Endothelial cell of umbilical vein (primary cell): ENCODE data around the gene HSFX3. TPM values are rescaled to one million over a fixed set of nuclear protein-coding genes. Genes with fewer than 3 reads are reported as not detected.
A peak's percentile ranks its signal among the peaks of the same experiment; 100 is the strongest.

Experiments
- BruUV-seq: library from RNA; stranded (reverse); fragments of 400-500 nt; replicated peaks from 2 replicates; lab custom pipeline; 2021; lab: Mats Ljungman, UMichigan
- CTCF ChIA-PET: fragments of 300-600, 350-600 bp; sonication (Branson Sonifier 250); formaldehyde crosslinking; loops from one replicate; lab custom pipeline; 2021; ENCODE audit warnings: antibody characterized with exemption, inconsistent platforms; lab: Charles Lee
- POLR2A ChIA-PET: fragments of 300-600, 350-600 bp; sonication (Branson Sonifier 250); formaldehyde crosslinking; loops from one replicate; lab custom pipeline; 2021; ENCODE audit warnings: antibody characterized with exemption, inconsistent platforms; lab: Charles Lee
- DNase-seq: peaks from one replicate; pipeline ENCODE4 v3.0.0-alpha.2; 2011; ENCODE audit warnings: low read depth, low spot score
- FAIRE-seq: peaks from 2 replicates; lab custom pipeline; 2011; peaks lifted over from hg19 to GRCh38; lab: Jason Lieb, UNC
- H2AFZ ChIP-seq: 2 replicates; pipeline ENCODE4 v1.6.0; 2012; ENCODE audit warnings: low read depth, low read length, control low read depth, inconsistent platforms
- H3K27ac ChIP-seq: 2 replicates; pipeline ENCODE4 v1.5.1; 2011; ENCODE audit warnings: low read depth, mild to moderate bottlenecking, control low read depth, low read length, moderate library complexity; ENCODE audit not compliant: insufficient read depth
- H3K27me3 ChIP-seq, 2 experiments: 2 replicates each; pipeline versions ENCODE4 v1.6.0 to v1.6.1; 2011; ENCODE audit warnings: low read length in 2 of 2, mixed read lengths in 1 of 2; ENCODE audit not compliant: control insufficient read depth in 2 of 2, insufficient read depth in 2 of 2
- H3K36me3 ChIP-seq, 2 experiments: 2 replicates in 1 of 2; 3 replicates in 1 of 2; pipeline ENCODE4 v1.5.1; 2011; ENCODE audit warnings: low read length in 2 of 2, mild to moderate bottlenecking in 1 of 2, moderate library complexity in 1 of 2; ENCODE audit not compliant: control insufficient read depth in 2 of 2, insufficient read depth in 2 of 2; ENCODE audit errors: extremely low read depth in 1 of 2
- H3K4me1 ChIP-seq: 3 replicates; pipeline ENCODE4 v1.5.1; 2011; ENCODE audit warnings: mild to moderate bottlenecking, low read length; ENCODE audit not compliant: control insufficient read depth, insufficient read depth; ENCODE audit errors: extremely low read depth
- H3K4me2 ChIP-seq: 2 replicates; pipeline ENCODE4 v1.6.1; 2011; ENCODE audit warnings: low read length, control low read depth, mixed read lengths; ENCODE audit not compliant: insufficient read depth
- H3K4me3 ChIP-seq, 3 experiments: fragments of 200-600 bp in 1 of 3; sonication (generic), shearing (Covaris generic) in 1 of 3; replicated peaks in 1 of 3; 2 replicates each; pipeline ENCODE4 v1.5.1; 2011 to 2016; ENCODE audit warnings: control low read depth in 3 of 3, low read length in 3 of 3, mild to moderate bottlenecking in 2 of 3, inconsistent platforms in 1 of 3, low read depth in 1 of 3, moderate library complexity in 1 of 3; ENCODE audit not compliant: insufficient read depth in 1 of 3
- H3K79me2 ChIP-seq: 2 replicates; pipeline ENCODE4 v1.6.0; 2012; ENCODE audit warnings: low read length, inconsistent platforms; ENCODE audit not compliant: control insufficient read depth, insufficient read depth
- H3K9ac ChIP-seq: replicated peaks from 2 replicates; pipeline ENCODE3; 2011; ENCODE audit warnings: low read length, control low read depth; ENCODE audit not compliant: insufficient read depth; ENCODE audit errors: extremely low read depth
- H3K9me1 ChIP-seq: replicated peaks from 3 replicates; pipeline ENCODE4 v1.6.0; 2011; ENCODE audit warnings: mild to moderate bottlenecking, low read length; ENCODE audit not compliant: control insufficient read depth, insufficient read depth; ENCODE audit errors: extremely low read depth
- H3K9me3 ChIP-seq: replicated peaks from 2 replicates; pipeline ENCODE4 v1.5.1; 2012; ENCODE audit warnings: low read length, inconsistent platforms; ENCODE audit not compliant: control insufficient read depth, insufficient read depth
- H4K20me1 ChIP-seq: replicated peaks from 2 replicates; pipeline ENCODE3; 2011; ENCODE audit warnings: mild to moderate bottlenecking, low read length; ENCODE audit not compliant: control insufficient read depth, insufficient read depth; ENCODE audit errors: extremely low read depth
- EZH2 ChIP-seq: IDR thresholded peaks from 2 replicates; pipeline ENCODE4 v1.6.1; 2012; ENCODE audit warnings: borderline replicate concordance, low read depth, mild to moderate bottlenecking, moderate library complexity, low read length, inconsistent platforms; ENCODE audit not compliant: severe bottlenecking
- FOS ChIP-seq: IDR thresholded peaks from 2 replicates; pipeline ENCODE4 v1.6.1; 2011; ENCODE audit warnings: mild to moderate bottlenecking, low read length, moderate library complexity, borderline replicate concordance; ENCODE audit not compliant: insufficient read depth
- GATA2 ChIP-seq: IDR thresholded peaks from 2 replicates; pipeline ENCODE4 v1.7.0; 2011; ENCODE audit warnings: low read depth, mild to moderate bottlenecking, moderate library complexity, mixed read lengths, low read length; ENCODE audit not compliant: insufficient read length, insufficient read depth
- JUN ChIP-seq: IDR thresholded peaks from 2 replicates; pipeline ENCODE4 v1.6.1; 2011; ENCODE audit warnings: borderline replicate concordance, low read depth; ENCODE audit not compliant: insufficient read length, insufficient read depth
- MYC ChIP-seq: IDR thresholded peaks from one replicate; pipeline ENCODE4 v1.6.1; 2011; ENCODE audit warnings: mild to moderate bottlenecking, low read depth, low read length
- POLR2A ChIP-seq: IDR thresholded peaks from 2 replicates; pipeline ENCODE4 v1.6.1; 2012; ENCODE audit warnings: low read depth, mild to moderate bottlenecking, control low read depth, low read length
- POLR2AphosphoS5 ChIP-seq: IDR thresholded peaks from 2 replicates; pipeline ENCODE4 v1.6.1; 2012; ENCODE audit warnings: low read depth, mild to moderate bottlenecking, control low read depth, low read length, moderate library complexity; ENCODE audit not compliant: insufficient read depth
- dilution Hi-C: fragments of 300-500 bp; cut with MboI; formaldehyde crosslinking; loops from one replicate; pipeline ENCODE4 v1.15.0; 2019; ENCODE audit warnings: low sequenced_read_pairs; ENCODE audit not compliant: extremely low pct_ligation_motif_present
- intact Hi-C: fragments of 100-400 bp; cut with micrococcal nuclease; formaldehyde crosslinking; loops from one replicate; pipeline ENCODE4 v1.10.0; 2022
- polyA plus RNA-seq, 4 experiments: library from polyadenylated mRNA; depleted of rRNA in 3 of 4; stranded (reverse) in 3 of 4; unstranded in 1 of 4; fragments of >200 nt; gene quantifications; 2 replicates each; pipeline versions ENCODE4 v1.2.1 to v1.2.3, GENCODE V29; 2011 to 2012; ENCODE audit warnings: missing spikeins in 1 of 4
- total RNA-seq: library from RNA; stranded (reverse); gene quantifications from 2 replicates; pipeline ENCODE4 v1.2.3, GENCODE V29; 2021
- TF ChIP-seq, protein P1 (sequence below): IDR thresholded peaks from 2 replicates; pipeline ENCODE4 v1.6.1; 2011; ENCODE audit not compliant: insufficient read depth, insufficient read length
- TF ChIP-seq, protein P2 (sequence below), 2 donors: IDR thresholded peaks; 1 replicate in 1 of 2; 2 replicates in 1 of 2; pipeline ENCODE4 v1.5.1; 2011; ENCODE audit warnings: low read length in 2 of 2, mild to moderate bottlenecking in 2 of 2, moderate library complexity in 2 of 2, control low read depth in 1 of 2, inconsistent platforms in 1 of 2, low read depth in 1 of 2; ENCODE audit not compliant: insufficient read depth in 1 of 2; ENCODE audit errors: extremely low read depth in 1 of 2

HSFX3 gene
- total and polyA plus RNA-seq, 2 donors (not counting 3 experiments of a cell fraction or from before 2014, with no cell fraction given) = not detected

DNA sequence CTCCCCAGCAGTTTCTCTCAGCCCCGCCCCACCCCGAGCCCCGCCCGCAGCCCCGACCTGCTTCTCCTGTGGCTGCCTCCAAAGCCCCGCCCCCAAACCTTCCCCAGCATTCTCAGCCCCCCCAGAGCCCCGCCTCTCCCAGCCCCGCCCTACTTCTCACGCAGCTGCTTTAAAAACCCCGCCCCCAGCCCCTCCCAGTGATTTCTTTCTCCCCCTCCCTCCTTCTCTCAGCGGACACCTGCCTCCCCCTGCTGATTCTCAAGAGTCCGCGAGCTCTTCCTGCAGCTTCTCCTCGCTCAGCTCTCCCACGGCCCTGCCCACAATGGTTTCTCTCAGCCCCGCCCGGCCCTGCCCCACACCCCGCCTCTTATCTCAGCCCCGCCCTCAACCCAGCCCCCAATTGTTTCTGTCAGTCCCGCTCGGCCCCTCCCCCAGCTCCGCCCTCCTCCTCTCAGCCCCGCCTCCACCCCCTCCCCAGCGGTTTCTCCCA lies 9.5 kb downstream of the HSFX3 start:
- Histone ChIP-seq H3K9me1 (no peaks in the 10 kb centered on the region), H3K9ac (peak overlapping the region; percentile 53), H3K36me3 (no peaks in the 10 kb centered on the region), H4K20me1 (no peaks in the 10 kb centered on the region), H3K4me2 (no peak overlapping the region), H3K9me3 (no peaks in the 10 kb centered on the region), H3K27me3 (no peaks in the 10 kb centered on the region), H3K27ac (peak overlapping the region; percentile 48), H3K4me3 (peak overlapping the region in 1 of 3 experiments; percentile 90), H2AFZ (peak overlapping the region; percentile 47), H3K79me2 (no peaks in the 10 kb centered on the region), H3K4me1 (peaks cover 5% of the 10 kb centered on the region)
- CTCF ChIA-PET = interaction anchor here (0.8 to 3.4 kb wide), 8 partner anchors 12 to 400 kb away, joined by 3 to 20 read pairs (median 5); partner anchors contain the start of genes EOLA2 and IDS
- dilution Hi-C loops (no loop called here), intact Hi-C loops (no loop called here)
- no peak for FAIRE-seq
- TF ChIP-seq MYC (no peak), GATA2 (no peak), EZH2 (no peak), JUN (no peak), POLR2AphosphoS5 (no peak), FOS (no peak), POLR2A (no peak)
- TF ChIP-seq, protein P1, sequence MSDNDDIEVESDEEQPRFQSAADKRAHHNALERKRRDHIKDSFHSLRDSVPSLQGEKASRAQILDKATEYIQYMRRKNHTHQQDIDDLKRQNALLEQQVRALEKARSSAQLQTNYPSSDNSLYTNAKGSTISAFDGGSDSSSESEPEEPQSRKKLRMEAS = no peak
- TF ChIP-seq, protein P2, sequence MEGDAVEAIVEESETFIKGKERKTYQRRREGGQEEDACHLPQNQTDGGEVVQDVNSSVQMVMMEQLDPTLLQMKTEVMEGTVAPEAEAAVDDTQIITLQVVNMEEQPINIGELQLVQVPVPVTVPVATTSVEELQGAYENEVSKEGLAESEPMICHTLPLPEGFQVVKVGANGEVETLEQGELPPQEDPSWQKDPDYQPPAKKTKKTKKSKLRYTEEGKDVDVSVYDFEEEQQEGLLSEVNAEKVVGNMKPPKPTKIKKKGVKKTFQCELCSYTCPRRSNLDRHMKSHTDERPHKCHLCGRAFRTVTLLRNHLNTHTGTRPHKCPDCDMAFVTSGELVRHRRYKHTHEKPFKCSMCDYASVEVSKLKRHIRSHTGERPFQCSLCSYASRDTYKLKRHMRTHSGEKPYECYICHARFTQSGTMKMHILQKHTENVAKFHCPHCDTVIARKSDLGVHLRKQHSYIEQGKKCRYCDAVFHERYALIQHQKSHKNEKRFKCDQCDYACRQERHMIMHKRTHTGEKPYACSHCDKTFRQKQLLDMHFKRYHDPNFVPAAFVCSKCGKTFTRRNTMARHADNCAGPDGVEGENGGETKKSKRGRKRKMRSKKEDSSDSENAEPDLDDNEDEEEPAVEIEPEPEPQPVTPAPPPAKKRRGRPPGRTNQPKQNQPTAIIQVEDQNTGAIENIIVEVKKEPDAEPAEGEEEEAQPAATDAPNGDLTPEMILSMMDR (IDR thresholded peaks at IDR 0.05; ENCODE audit: extremely low read depth in 1 of 2, insufficient read depth in 1 of 2, low read depth in 1 of 2, low read length in 2 of 2) = no peak
- POLR2A ChIA-PET = interaction anchor here (1.0 to 2.5 kb wide), 3 partner anchors 13 to 398 kb away, joined by 7 to 16 read pairs (median 15); partner anchors contain the start of genes EOLA2 and IDS
- no TSS peak for BruUV-seq
- DNase-seq = no peak
